Smooth muscle cell (in vitro differentiated cells): ENCODE data around the gene GCN1. TPM values are rescaled to one million over a fixed set of nuclear protein-coding genes. Genes with fewer than 3 reads are reported as not detected.
"Not testable (repeated sequence)": the region's sequence is repeated elsewhere in the genome, so short reads cannot be mapped to it uniquely, and the experiment has no call there.

Source experiments
- DNase-seq: peaks from one replicate; lab custom pipeline; 2025; ENCODE audit not compliant: unreplicated experiment; lab: John Stamatoyannopoulos, UW
- H2AFZ ChIP-seq: fragments of 200-600 bp; sonication (generic); 2 replicates; pipeline ENCODE4 v1.6.0; 2016; ENCODE audit warnings: antibody characterized with exemption, low read depth, mild to moderate bottlenecking
- H3F3A ChIP-seq: fragments of 200-600 bp; sonication (generic); 2 replicates; pipeline ENCODE4 v1.6.0; 2017; ENCODE audit warnings: antibody characterized with exemption, low read depth
- H3K27ac ChIP-seq: fragments of 200-600 bp; sonication (generic); 2 replicates; pipeline ENCODE4 v1.5.1; 2016; ENCODE audit warnings: low read depth, mild to moderate bottlenecking
- H3K27me3 ChIP-seq: fragments of 200-600 bp; sonication (generic); 2 replicates; pipeline ENCODE4 v1.6.1; 2016; ENCODE audit warnings: low read depth, mild to moderate bottlenecking
- H3K36me3 ChIP-seq: fragments of 200-600 bp; sonication (generic); 2 replicates; pipeline ENCODE4 v1.5.1; 2016; ENCODE audit warnings: low read depth
- H3K4me1 ChIP-seq: fragments of 200-600 bp; sonication (generic); 2 replicates; pipeline ENCODE4 v1.5.1; 2016; ENCODE audit warnings: low read depth
- H3K4me2 ChIP-seq: fragments of 200-600 bp; sonication (generic); 2 replicates; pipeline ENCODE4 v1.6.0; 2016; ENCODE audit warnings: mild to moderate bottlenecking
- H3K4me3 ChIP-seq: fragments of 200-600 bp; sonication (generic); 2 replicates; pipeline ENCODE4 v1.5.1; 2016; ENCODE audit warnings: mild to moderate bottlenecking
- H3K79me2 ChIP-seq: fragments of 200-600 bp; sonication (generic); 2 replicates; pipeline ENCODE4 v1.6.0; 2016; ENCODE audit warnings: low read depth, mild to moderate bottlenecking
- H3K9ac ChIP-seq: fragments of 200-600 bp; sonication (generic); 2 replicates; pipeline ENCODE4 v1.6.0; 2016; ENCODE audit warnings: low read depth
- H3K9me3 ChIP-seq: fragments of 200-600 bp; sonication (generic); replicated peaks from 2 replicates; pipeline ENCODE4 v1.5.1; 2016; ENCODE audit warnings: low read depth
- H4K20me1 ChIP-seq: fragments of 200-600 bp; sonication (generic); 2 replicates; pipeline ENCODE4 v1.6.0; 2016; ENCODE audit warnings: low read depth
- CTCF ChIP-seq: fragments of 200-600 bp; sonication (generic); IDR thresholded peaks from 2 replicates; pipeline ENCODE4 v1.5.1; 2017; ENCODE audit warnings: borderline replicate concordance, mild to moderate bottlenecking, antibody characterized with exemption; ENCODE audit not compliant: insufficient read depth, poor library complexity, severe bottlenecking
- WGBS: methylation state at CpG from one replicate; pipeline ENCODE4 v1.1.7; 2016; ENCODE audit warnings: low lambda C conversion rate; 5-methylcytosine and 5-hydroxymethylcytosine counted together
- polyA plus RNA-seq: library from polyadenylated mRNA; unstranded; fragments of >200 nt; fragmentation: Nextera tagmentation; extraction: Ambion mirVana; gene quantifications from 2 replicates; pipeline ENCODE4 v1.2.1, GENCODE V29; 2016
- total RNA-seq: library from RNA; depleted of rRNA; stranded (reverse); fragments of >200 nt; gene quantifications from 2 replicates; pipeline ENCODE4 v1.2.3, GENCODE V29; 2014

The GCN1 gene
- total and polyA plus RNA-seq, 2 experiments from 2014 or later, result 31.6 to 44.3 TPM

GRCh38 chr12:120211904-120212283, 17.4 kb upstream of the GCN1 start:
- Histone ChIP-seq H3K9me3 (no peaks in the 10 kb centered on the region), H3K4me3 (no peak overlapping the region), H3K4me2 (no peak overlapping the region), H3K27me3 (no peaks in the 10 kb centered on the region), H3F3A (no peaks in the 10 kb centered on the region), H4K20me1 (no peaks in the 10 kb centered on the region), H3K36me3 (no peaks in the 10 kb centered on the region), H3K9ac (no peak overlapping the region), H3K4me1 (no peaks in the 10 kb centered on the region), H3K79me2 (no peaks in the 10 kb centered on the region), H3K27ac (no peak overlapping the region), H2AFZ (no peak overlapping the region)
- no peak for DNase-seq
- no peak for TF ChIP-seq CTCF
- 85% methylated on average over 9 of the region's 9 CpGs for WGBS

DNA sequence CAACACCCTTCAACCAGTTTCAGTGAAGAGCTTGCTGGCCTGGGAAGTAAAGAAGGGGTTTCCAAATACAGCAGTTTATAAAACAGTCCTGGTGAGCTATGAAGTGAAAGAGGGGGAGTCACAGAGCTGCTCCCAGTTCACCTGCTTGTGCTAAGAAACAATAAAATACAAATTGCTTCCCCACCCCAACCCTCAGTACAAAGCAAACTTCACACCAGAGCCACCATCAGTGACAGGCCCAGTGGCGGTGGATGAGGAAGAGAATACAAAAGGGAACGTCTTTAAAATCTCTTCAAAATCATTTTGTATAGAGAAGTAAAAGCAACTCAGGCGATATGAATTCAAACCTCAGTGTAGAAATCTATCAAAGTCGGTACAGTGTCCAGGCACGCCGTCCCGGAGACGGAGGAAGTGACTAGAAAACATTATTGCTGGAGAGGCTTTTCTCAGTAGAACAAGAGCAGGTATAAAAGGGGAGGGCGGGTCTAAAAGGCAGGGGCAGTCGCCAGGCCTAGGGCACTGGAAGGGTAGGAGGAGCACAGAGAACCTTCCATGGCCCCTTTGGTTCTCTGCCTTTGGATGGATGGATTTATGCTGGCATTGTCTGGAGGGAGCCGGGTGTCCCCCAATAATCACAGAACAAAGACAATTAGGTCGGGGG, 16.9 kb upstream of the GCN1 start:
- Histone ChIP-seq H3F3A (peaks cover 3% of the 10 kb centered on the region), H3K9ac (no peak overlapping the region), H3K27ac (no peak overlapping the region), H3K79me2 (no peaks in the 10 kb centered on the region), H3K27me3 (no peaks in the 10 kb centered on the region), H3K9me3 (no peaks in the 10 kb centered on the region), H3K4me3 (no peak overlapping the region), H4K20me1 (no peaks in the 10 kb centered on the region), H3K4me1 (no peaks in the 10 kb centered on the region), H3K4me2 (no peak overlapping the region), H3K36me3 (no peaks in the 10 kb centered on the region), H2AFZ (no peak overlapping the region)
- 94% methylated on average over 12 of the region's 12 CpGs for WGBS
- TF ChIP-seq CTCF, result no peak
- DNase-seq, result no peak

- Histone ChIP-seq H2AFZ (no peak overlapping the region), H3K27me3 (no peaks in the 10 kb centered on the region), H3K79me2 (no peaks in the 10 kb centered on the region), H3K4me2 (no peak overlapping the region), H3K9ac (no peak overlapping the region), H3K4me1 (no peaks in the 10 kb centered on the region), H3K27ac (no peak overlapping the region), H3K9me3 (no peaks in the 10 kb centered on the region), H3K36me3 (no peaks in the 10 kb centered on the region), H4K20me1 (no peaks in the 10 kb centered on the region), H3F3A (peaks cover 5% of the 10 kb centered on the region), H3K4me3 (no peak overlapping the region)
- WGBS, result 94% methylated on average over 13 of the region's 13 CpGs
- DNase-seq, result no peak
- no peak for TF ChIP-seq CTCF
Observed at GRCh38 chr12:120209851-120210250, 15.3 kb upstream of the GCN1 start.

GRCh38 chr12:120207227-120207626, 12.7 kb upstream of the GCN1 start:
- H3K4me3 ChIP-seq, result no peak overlapping the region
- no peak overlapping the region for H3K27ac ChIP-seq
- no peaks in the 10 kb centered on the region for H3K4me1 ChIP-seq
- H3F3A ChIP-seq, result peaks cover 5% of the 10 kb centered on the region
- H3K9ac ChIP-seq, result no peak overlapping the region
- WGBS, result 95% methylated on average over 13 of the region's 13 CpGs
- H3K4me2 ChIP-seq, result no peak overlapping the region
- H3K79me2 ChIP-seq, result no peaks in the 10 kb centered on the region
- no peak overlapping the region for H2AFZ ChIP-seq
- no peaks in the 10 kb centered on the region for H3K36me3 ChIP-seq
- H4K20me1 ChIP-seq, result no peaks in the 10 kb centered on the region
- DNase-seq, result no peak
- H3K9me3 ChIP-seq, result no peaks in the 10 kb centered on the region
- TF ChIP-seq CTCF, result no peak
- H3K27me3 ChIP-seq, result no peaks in the 10 kb centered on the region

DNA sequence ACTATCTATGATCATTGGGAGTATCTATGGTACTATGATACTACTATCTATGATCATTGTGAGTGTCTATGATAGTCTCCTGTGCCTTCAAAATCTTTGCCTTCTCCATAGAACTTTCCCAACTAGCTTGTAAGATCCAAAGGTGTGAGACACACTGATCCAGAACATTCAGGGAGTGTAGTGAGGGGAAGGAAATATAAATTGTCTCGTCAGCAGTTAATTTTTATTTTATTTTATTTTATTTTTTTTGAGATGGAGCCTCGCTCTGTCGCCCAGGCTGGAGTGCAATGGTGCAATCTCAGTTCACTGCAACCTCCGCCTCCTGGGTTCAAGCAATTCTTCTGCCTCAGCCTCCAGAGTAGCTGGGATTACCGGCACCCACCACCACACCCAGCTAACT, 12.3 kb upstream of the GCN1 start:
- not testable (repeated sequence) for H3K27me3 ChIP-seq

More for the DNA sequence above, 12.3 kb upstream of the GCN1 start:
- DNase-seq, H3F3A ChIP-seq, H3K4me1 ChIP-seq, H3K79me2 ChIP-seq, H3K36me3 ChIP-seq, H3K27ac ChIP-seq, H3K9me3 ChIP-seq, H3K4me2 ChIP-seq, H3K9ac ChIP-seq, H2AFZ ChIP-seq, H4K20me1 ChIP-seq, H3K4me3 ChIP-seq: not testable (repeated sequence)
- WGBS, result 98% methylated on average over 5 of the region's 5 CpGs
